ENCODE data around the gene VCL.
"Not testable (repeated sequence)": the region's sequence is repeated elsewhere in the genome, so short reads cannot be mapped to it uniquely, and the experiment has no call there.

The VCL gene

DNA sequence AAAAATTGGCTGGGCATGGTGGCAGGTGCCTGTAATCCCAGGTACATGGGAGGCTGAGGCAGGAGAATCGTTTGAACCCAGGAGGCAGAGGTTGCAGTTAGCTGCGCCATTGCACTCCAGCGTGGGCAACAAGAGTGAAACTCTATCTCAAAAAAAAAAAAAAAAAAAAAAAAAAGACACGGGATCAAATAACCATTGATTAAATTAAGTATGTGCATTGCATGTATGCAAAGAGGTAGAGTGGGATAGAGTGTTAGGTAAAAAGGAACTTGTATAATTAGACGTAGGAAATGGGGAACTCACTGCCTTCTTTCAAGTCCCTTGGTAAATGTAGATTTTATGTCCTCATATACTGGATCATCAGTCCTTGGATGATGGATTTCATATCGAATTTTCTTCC lies 13.1 kb downstream of the VCL start:
- DNase-seq, result no peak

DNA sequence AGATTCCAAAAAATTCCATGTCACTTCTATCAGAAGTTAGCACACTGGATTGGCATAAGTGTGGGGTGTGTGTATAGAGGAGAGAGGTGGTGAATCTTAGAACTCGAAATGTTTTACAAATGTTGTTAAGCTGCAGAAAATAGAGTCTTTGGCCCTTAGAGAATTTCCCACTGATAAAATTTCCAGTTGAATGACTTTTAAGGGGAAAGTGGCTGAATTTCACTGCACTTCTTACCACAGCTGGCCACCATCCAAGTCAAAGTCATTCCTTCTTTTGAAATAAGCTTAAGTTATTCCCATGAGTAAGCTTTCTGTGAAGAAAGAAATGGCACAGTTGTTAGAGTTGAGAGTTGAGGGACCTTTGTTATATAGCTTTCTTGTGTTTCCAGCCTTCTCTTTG lies 13.9 kb downstream of the VCL start:
- no peak for DNase-seq

- no peak for DNase-seq
Observed at GRCh38 chr10:74012480-74012879, 14.6 kb downstream of the VCL start.

DNA sequence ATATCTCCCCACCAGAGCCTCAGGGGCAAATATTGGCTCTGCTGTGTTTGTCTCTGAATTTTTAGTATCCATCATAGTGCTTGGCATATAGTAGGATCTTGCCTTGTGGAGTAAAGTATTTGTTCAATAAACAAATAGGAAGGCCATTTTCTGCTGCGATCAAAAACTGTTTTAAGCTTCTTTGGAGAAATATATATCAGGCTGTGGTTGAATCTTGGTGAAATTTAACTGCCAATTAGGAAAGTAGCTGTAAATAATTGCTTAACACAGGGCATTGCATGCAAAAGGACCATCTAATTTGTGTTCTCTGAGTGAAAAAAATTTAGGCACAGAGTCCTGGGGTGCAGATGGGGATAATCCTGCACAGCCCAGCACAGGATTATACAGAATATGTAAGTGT lies 15.1 kb downstream of the VCL start:
- DNase-seq, result no peak

GRCh38 chr10:74014574-74014973 lies 16.7 kb downstream of the VCL start:
- DNase-seq, result not testable (repeated sequence)

- no peak for DNase-seq
Observed at GRCh38 chr10:74018241-74018640, 20.3 kb downstream of the VCL start.

DNA sequence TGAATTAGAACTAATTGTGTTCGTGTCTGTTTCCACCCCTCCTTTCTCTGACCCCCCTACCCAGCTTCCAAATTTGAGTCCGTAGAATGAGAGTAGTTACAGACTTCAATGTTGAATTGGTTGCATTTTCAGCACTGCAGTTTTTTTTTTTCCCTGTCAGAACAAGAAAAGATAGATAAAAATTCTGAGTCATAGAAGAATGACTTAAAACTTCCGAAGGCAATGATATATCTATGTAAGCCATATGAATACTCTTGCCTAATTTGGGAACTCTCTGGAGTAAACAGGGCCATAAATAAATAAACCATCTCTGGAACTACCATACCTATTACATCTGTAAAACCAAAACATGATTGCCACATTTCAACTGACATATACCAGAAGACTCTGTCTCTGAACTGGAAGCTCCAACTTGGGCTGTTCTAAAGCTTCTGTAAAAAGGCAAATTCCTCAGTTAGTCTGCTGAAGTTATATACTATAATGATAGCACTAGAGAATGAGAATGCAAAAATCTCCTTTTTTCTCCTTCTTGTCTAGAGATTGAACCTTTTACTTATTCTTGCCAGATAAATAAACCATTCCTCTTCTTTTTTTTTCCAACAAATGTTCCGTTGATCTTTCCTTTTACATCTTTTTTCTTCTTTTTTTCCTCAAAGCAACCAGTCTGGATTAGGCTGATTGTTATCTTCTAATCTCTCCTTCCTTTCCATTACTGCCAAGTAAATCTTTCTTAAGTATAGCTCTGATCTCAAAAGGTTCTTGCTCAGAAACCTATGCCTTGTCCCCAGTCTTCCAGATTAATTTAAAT lies 23.5 kb downstream of the VCL start:
- no peak for DNase-seq

DNA sequence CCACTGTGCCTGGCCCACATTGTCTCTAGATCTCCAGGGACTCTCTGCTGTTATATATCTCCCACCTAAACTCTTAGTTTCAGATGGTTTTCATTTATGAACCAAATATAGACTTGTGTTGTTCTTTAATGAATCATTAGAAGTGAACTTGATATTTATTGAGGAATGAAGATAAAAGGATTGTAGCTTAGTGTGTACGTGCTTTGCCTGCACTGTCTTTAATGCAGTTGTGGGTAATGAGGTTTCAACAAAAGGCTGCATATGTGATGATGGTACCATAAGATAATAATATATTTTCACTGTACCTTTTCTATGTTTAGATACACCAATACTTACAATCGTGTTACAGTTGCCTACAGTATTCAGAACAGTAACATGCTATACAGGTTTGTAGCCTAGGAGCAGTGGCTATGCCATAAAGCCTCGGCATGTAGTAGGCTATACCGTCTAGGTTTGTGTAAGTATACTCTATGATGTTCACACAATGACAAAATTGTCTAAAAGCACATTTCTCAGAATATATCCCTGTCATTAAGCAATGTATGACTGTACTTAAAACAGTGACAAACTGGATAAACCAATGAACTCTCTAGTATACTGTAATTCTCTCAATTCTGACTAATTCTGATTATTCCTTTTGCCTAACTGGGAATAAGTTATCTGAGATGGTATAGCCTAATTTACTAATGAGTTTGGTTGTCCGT lies 25.2 kb downstream of the VCL start:
- DNase-seq, result no peak

- no peak for DNase-seq
Observed at GRCh38 chr10:74024600-74024999, 26.7 kb downstream of the VCL start.

DNA sequence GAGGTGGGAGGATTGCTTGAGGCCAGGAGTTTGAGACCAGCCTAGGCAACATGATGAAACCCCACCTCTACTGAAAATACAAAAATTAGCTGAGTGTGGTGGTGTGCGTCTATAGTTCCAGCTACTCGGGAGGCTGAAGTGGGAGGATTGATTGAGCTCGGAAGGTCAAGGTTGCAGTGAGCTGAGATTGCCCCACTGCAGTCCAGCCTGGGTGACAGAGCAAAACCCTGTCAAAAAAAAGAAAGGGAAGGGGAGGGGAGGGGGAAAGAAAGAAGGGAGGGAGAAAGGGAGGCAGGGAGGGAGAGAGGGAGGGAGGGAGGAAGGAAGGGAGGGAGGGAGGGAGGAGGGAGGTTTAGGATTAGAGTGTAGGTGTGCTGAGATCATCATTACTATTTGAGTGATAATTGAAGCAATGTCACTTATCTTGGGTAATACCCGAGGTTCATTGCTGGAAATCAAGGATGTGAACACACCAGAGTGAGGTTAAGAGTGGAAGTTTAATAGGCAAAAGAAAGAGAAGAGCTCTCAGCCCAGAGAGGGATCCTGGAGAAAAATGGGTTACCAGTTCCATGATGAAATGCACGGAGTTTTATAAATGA lies 27.6 kb downstream of the VCL start:
- no peak for DNase-seq

DNA sequence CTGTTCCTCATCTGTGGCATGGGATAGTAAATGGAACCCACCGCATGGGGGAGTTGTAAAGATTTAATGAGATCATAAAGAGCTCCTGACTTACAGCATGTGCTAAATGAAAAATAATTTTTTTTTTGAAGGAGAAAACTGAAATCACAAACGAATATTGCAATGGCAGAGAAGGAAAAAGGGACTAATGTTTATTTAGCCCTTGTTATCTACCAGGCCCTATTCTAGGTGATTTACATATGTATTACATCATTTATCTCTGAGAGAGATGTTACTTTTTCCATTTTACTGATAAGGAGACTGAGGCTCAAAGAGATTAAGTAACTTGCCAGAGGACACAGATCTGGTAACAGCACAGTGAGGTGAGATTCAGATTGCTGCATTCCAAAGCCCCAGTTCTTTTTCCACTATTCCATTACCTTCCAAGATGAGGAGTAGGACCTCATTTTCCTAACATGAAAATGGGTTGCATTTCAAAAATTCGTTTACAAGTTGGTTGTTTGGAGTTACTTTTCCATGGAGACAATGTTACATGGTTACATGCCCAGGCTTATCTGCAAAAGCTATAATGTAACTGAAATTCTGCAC lies 28.6 kb downstream of the VCL start:
- DNase-seq, result no peak

DNA sequence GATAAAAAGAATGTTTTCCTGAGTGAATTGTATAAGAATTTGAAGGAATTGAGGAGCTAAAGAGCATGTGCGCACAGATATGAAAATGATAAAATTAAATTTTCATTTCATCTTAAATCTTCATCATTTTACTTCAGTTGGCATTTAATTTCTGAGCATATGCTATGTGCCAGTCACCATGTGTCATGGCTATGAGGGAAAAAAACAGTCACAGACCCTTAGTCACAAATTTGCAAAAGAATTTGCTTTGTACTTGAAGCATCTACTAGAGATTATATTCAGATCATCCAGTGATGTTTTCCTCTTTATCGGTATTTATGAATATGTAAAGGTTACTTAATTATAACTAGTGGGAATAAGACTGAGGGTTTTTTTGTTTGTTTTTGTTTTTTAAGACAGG lies 29.8 kb downstream of the VCL start:
- no peak for DNase-seq

DNA sequence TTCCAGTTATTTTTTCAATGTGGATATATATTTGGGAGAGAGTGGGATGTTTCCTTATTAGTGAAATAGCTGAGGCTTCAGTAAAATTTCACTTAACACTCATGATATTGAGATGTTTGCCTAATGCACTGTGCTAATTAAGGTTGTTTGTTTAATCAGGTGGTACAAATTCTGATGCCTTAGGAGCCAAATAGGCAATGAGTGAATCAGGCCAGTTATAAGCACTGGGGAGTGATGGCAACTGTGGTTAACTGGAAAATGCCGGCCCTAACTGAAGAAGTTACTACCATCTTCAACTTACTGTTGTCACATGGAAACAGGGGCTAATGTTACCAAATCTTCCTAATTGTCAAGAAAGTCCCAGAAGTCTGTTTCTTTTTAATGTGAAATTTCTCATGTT lies 32.0 kb downstream of the VCL start:
- no peak for DNase-seq

GRCh38 chr10:74032208-74032607 lies 34.3 kb downstream of the VCL start:
- not testable (repeated sequence) for DNase-seq

DNA sequence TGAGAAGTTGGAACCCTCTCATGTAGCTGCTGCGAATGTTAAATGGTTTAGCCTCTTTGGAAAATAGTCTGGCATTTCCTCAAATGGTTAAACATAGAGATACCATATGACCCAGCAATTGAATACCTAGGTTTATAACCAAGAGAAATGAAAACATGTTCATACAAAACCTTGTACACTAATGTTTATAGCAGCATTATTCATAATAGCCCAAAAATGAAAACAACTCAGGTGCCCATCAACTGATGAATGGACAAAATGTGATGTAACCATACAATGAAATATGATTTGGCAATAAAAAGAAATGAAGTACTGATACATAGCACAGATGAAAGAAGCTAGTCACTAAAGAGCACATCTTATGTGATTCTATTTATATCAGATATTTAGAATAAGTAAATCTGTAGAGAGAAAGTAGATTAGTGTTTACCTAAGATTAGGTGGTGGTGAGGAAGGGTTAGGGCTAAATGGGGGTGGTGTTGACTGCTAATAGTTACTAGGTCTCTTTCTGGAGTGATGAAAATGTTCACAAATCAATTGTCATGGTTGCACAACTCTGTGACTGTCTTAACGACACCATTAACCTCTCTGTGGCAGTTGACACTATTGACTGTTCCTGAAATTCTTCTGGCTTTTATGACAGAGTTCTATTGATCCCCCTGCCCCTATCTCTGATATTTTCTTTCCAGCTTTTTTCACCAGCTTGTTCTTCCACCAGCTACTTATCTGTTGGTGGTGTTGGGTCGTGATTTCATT lies 35.2 kb downstream of the VCL start:
- no peak for DNase-seq

DNA sequence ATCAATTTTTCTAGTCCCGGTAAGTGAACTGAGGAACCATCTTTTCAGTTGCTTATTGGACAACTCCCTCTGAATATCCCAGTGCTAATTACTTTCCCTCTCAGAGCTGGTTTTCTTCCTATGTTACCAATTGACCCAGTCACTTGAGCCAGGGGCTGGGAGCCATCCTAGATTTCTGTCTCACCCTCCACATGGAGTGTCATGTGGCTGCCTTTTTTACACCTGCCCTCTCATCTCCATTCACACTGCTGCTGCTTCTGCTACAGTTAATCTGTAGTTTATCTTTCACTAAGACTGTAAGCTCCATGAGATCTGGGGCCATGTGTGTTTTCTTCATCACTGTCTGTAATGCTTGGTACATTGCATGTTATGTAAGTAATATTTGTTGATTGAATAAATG lies 35.8 kb downstream of the VCL start:
- no peak for DNase-seq

GRCh38 chr10:74034301-74034700 lies 36.4 kb downstream of the VCL start:
- DNase-seq, result no peak

DNA sequence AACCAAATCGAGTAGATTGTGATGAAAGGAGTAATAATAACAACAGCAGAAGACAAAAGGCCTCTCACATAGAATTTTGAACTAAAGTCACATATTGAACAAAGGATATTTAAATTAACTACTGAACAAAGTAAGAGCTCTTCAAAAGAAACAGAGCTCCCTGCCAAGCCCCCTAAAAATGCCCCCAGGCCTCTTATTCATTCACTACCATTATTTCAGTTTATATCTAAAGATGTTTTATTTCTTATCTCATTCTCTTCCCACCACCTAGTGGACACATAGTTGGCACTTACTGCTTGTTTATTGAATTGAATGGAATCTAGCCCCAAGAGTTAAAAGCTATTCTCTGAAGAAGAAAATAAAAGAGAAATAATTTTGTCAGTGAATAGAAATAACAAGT lies 37.4 kb downstream of the VCL start:
- no peak for DNase-seq

DNA sequence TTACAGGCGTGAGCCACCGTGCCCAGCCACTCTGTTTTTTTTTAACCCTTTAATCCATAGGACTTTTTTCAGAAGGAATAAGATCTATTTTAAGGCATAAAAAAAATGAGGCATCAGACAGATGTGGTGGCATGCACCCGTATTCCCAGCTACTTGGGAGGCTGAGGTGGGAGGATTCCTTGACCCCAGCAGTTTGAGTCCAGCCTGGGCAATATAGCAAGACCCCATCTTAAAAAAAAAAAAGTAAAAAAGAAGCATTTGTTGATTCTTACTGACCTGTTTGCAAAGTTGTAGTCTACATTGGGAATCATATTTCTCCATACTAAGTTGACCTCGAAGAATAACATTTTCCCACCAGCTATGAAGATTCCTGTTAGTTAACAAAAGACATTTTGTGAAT lies 38.6 kb downstream of the VCL start:
- no peak for DNase-seq

- DNase-seq, result no peak
Observed at GRCh38 chr10:74039561-74040145, 41.7 kb downstream of the VCL start.

- DNase-seq, result no peak
Observed at GRCh38 chr10:74040200-74041126, 42.5 kb downstream of the VCL start.

DNA sequence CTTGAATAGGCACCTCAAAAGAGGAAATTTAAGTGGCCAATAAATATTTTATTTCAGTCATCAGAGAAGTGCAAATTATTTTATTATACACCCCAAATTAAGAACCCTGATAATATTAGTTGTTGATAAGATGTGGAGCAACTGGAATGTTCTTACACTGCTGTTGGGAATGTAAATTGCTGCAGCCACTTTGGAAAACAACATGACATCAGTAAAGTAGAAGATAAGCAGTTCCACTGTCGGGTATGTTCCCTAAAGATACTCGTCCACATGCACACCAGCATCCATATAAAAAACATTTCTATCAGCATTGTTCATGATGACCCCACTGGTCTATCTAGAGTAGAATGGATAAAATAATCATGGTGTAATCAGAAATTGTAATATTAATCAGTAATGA lies 46.5 kb downstream of the VCL start:
- no peak for DNase-seq

Data from activated CD4-positive, CD25-positive, alpha-beta regulatory T cell treated with anti-CD3 and anti-CD28 coated beads, Interleukin-2, amount 50 U/mL, for 72 hours (primary cell).